CD4-positive, alpha-beta T cell (primary cell): ENCODE data around the gene PDE8A. TPM values are rescaled to one million over a fixed set of nuclear protein-coding genes. Genes with fewer than 3 reads are reported as not detected.

ENCODE experiments used
- ATAC-seq: fragments of 200-7000 bp; cut with Tn5 transposase; one replicate; pipeline ENCODE4 v1.10.0; 2022; ENCODE audit warnings: mild to moderate bottlenecking; ENCODE audit not compliant: poor library complexity
- CTCF ChIA-PET: fragments of 350-600 bp; sonication (Branson Sonifier 250); formaldehyde crosslinking; loops from one replicate; lab custom pipeline; 2021; ENCODE audit warnings: antibody characterized with exemption, inconsistent platforms; lab: Charles Lee
- POLR2A ChIA-PET: fragments of 350-600 bp; sonication (Branson Sonifier 250); formaldehyde crosslinking; loops from one replicate; lab custom pipeline; 2021; ENCODE audit warnings: antibody characterized with exemption, inconsistent platforms; lab: Charles Lee
- DNase-seq, 14 experiments: peaks; one replicate each; pipeline ENCODE4 v3.0.0-alpha.2; 2013 to 2020; ENCODE audit warnings: mixed read lengths in 2 of 14
- H3K27ac ChIP-seq, 2 donors: one replicate each; pipeline versions ENCODE4 v1.5.1 to v1.7.0; 2013; ENCODE audit warnings: low read length in 2 of 2, low read depth in 1 of 2, mild to moderate bottlenecking in 1 of 2
- H3K27me3 ChIP-seq, 2 experiments: 1 replicate in 1 of 2; 2 replicates in 1 of 2; pipeline versions ENCODE4 v1.6.1 to v1.7.0; 2013; ENCODE audit warnings: low read length in 2 of 2, control low read depth in 1 of 2, mild to moderate bottlenecking in 1 of 2, moderate library complexity in 1 of 2; ENCODE audit not compliant: insufficient read depth in 2 of 2, control insufficient read depth in 1 of 2
- H3K36me3 ChIP-seq: one replicate; pipeline ENCODE4 v1.6.1; 2013; ENCODE audit warnings: low read length, control low read depth; ENCODE audit not compliant: insufficient read depth
- H3K4me1 ChIP-seq: one replicate; pipeline ENCODE4 v1.6.1; 2013; ENCODE audit warnings: low read length, control low read depth; ENCODE audit not compliant: insufficient read depth
- H3K4me3 ChIP-seq: one replicate; pipeline ENCODE4 v1.5.1; 2013; ENCODE audit warnings: mild to moderate bottlenecking, low read length, moderate library complexity
- H3K9me3 ChIP-seq, 2 experiments: 1 replicate in 1 of 2; 2 replicates in 1 of 2; pipeline versions ENCODE4 v1.6.1 to v1.7.0; 2013; ENCODE audit warnings: low read length in 2 of 2, mild to moderate bottlenecking in 2 of 2, control low read depth in 1 of 2, moderate library complexity in 1 of 2; ENCODE audit not compliant: control insufficient read depth in 1 of 2, insufficient read depth in 1 of 2
- H3K27ac Mint-ChIP-seq: one replicate; pipeline ENCODE4 v1.8.0; 2020; ENCODE audit warnings: mixed read lengths
- H3K27me3 Mint-ChIP-seq: one replicate; pipeline ENCODE4 v1.8.0; 2021; ENCODE audit warnings: mixed read lengths
- H3K36me3 Mint-ChIP-seq: one replicate; pipeline ENCODE4 v1.8.0; 2021; ENCODE audit warnings: low read depth, mixed read lengths
- H3K4me1 Mint-ChIP-seq: one replicate; pipeline ENCODE4 v1.8.0; 2021; ENCODE audit warnings: low read depth, mixed read lengths
- H3K4me3 Mint-ChIP-seq: one replicate; pipeline ENCODE4 v1.8.0; 2020; ENCODE audit warnings: mild to moderate bottlenecking, mixed read lengths
- H3K9me3 Mint-ChIP-seq: one replicate; pipeline ENCODE4 v1.8.0; 2020; ENCODE audit warnings: mixed read lengths
- CTCF ChIP-seq: fragments of 200-600 bp; IDR thresholded peaks from one replicate; pipeline ENCODE4 v1.8.0; 2022; ENCODE audit warnings: antibody characterized with exemption, mild to moderate bottlenecking
- intact Hi-C, 2 experiments: fragments of 100-400 bp; cut with DNase I in 1 of 2; cut with micrococcal nuclease in 1 of 2; formaldehyde crosslinking; loops; one replicate each; pipeline versions ENCODE4 v1.15.1 to v1.9.0; 2023 to 2025; cut with DNase I, micrococcal nuclease
- total RNA-seq, 174 experiments: library from RNA in 2 of 174; stranded (reverse) in 2 of 174; gene quantifications; one replicate each; pipeline ENCODE4 v1.2.3 and lab custom pipeline; 2021 to 2026

Gene PDE8A
- total RNA-seq, 2 experiments from 2014 or later = 29.8 to 34.3 TPM

- Mint-ChIP-seq H3K27me3 (no peaks in the 10 kb centered on the region), H3K4me1 (peaks cover 78% of the 10 kb centered on the region), H3K27ac (no peak overlapping the region), H3K9me3 (no peaks in the 10 kb centered on the region), H3K36me3 (no peaks in the 10 kb centered on the region), H3K4me3 (no peak overlapping the region)
- no peak for DNase-seq
- Histone ChIP-seq H3K36me3 (no peaks in the 10 kb centered on the region), H3K27ac (no peak overlapping the region), H3K9me3 (no peaks in the 10 kb centered on the region), H3K4me3 (no peak overlapping the region), H3K4me1 (peaks cover 27% of the 10 kb centered on the region), H3K27me3 (no peaks in the 10 kb centered on the region)
- TF ChIP-seq CTCF = no peak
- no peak for ATAC-seq
- CTCF ChIA-PET = no interaction called here
- POLR2A ChIA-PET = interaction anchor here (1.1 kb wide), 1 partner anchor 18 kb away, joined by 3 read pairs; no protein-coding TSS in a partner anchor
- intact Hi-C loops = no loop called here
These were observed 25.0 kb downstream of the PDE8A start for GRCh38 chr15:85006655-85007054.

DNA sequence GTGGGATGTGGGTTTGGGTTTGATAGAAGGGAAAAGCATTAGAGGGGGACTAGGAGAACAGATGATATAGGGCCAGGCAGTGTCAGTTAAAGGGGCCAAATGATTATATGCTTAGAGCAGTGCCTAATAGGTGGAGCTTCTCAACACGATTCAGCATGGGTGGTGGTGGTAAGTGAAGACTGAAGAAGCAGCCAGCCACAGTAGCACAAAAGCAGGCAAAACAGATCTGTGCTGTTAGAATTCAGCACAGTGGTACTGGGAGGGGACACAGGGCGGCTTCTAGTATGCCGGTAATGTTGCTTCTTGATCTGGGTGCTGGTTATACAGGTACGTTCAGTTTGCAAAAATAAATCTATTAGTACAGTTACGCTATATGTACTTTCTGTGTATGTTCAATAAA lies 25.5 kb downstream of the PDE8A start:
- Histone ChIP-seq H3K27me3 (no peaks in the 10 kb centered on the region), H3K4me3 (no peak overlapping the region), H3K4me1 (peaks cover 23% of the 10 kb centered on the region), H3K9me3 (no peaks in the 10 kb centered on the region), H3K27ac (no peak overlapping the region), H3K36me3 (no peaks in the 10 kb centered on the region)
- ChIA-PET POLR2A (interaction anchor here (0.6 to 1.1 kb wide), 2 partner anchors 19 to 26 kb away, joined by 3 read pairs; no protein-coding TSS in a partner anchor), CTCF (interaction anchor here (2.2 kb wide), 1 partner anchor 52 kb away, joined by 9 read pairs; no protein-coding TSS in a partner anchor)
- Mint-ChIP-seq H3K27me3 (no peaks in the 10 kb centered on the region), H3K9me3 (no peaks in the 10 kb centered on the region), H3K4me1 (peaks cover 73% of the 10 kb centered on the region), H3K36me3 (no peaks in the 10 kb centered on the region), H3K27ac (no peak overlapping the region), H3K4me3 (no peak overlapping the region)
- no peak for ATAC-seq
- no peak for DNase-seq
- intact Hi-C loops = no loop called here
- TF ChIP-seq CTCF = no peak

DNA sequence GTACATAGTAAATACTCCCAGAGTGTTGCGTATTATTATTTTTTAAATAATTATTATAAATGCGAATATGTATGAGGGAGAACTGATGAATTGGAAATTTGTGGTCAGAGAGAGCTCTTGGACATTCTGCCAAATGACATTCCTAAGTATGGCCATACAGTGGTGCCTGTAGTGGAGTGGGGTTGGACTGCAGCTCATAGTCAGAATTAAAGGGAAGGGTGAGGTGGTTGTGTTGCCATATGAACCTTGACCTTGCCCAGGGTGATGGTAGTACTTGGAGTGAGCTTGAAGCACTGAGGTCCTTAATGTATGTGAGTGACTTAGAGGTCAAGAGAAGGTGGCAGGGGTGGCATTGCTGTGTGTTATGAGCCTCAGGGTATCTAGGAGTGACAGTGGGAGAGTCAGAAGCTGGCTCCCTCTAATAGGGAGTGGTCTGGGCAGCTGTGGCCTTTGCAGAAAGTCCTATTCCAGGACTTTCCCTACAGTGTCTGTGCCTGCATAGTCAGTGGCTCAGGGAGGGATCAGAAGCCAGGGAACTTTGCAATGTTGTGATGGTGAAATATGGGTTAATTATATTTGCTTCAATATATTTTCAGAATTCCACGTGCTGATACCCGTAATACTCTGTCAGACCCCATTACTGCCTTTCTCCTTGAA lies 26.2 kb downstream of the PDE8A start:
- H3K4me1 ChIP-seq = peaks cover 17% of the 10 kb centered on the region
- no peaks in the 10 kb centered on the region for H3K36me3 Mint-ChIP-seq

More for the DNA sequence above, 26.2 kb downstream of the PDE8A start:
- POLR2A ChIA-PET = interaction anchor here (0.6 kb wide), 1 partner anchor 27 kb away, joined by 3 read pairs; no protein-coding TSS in a partner anchor
- no peak for ATAC-seq
- no peaks in the 10 kb centered on the region for H3K27me3 Mint-ChIP-seq
- H3K4me3 Mint-ChIP-seq = no peak overlapping the region
- no peaks in the 10 kb centered on the region for H3K36me3 ChIP-seq
- no peaks in the 10 kb centered on the region for H3K9me3 Mint-ChIP-seq
- no peak overlapping the region for H3K27ac Mint-ChIP-seq
- intact Hi-C loops = no loop called here
- H3K27ac ChIP-seq = no peak overlapping the region
- H3K4me1 Mint-ChIP-seq = peaks cover 68% of the 10 kb centered on the region
- no peak for DNase-seq
- no peak for TF ChIP-seq CTCF
- H3K4me3 ChIP-seq = no peak overlapping the region
- CTCF ChIA-PET = interaction anchor here (2.2 kb wide), 1 partner anchor 53 kb away, joined by 9 read pairs; no protein-coding TSS in a partner anchor
- H3K9me3 ChIP-seq = no peaks in the 10 kb centered on the region
- H3K27me3 ChIP-seq = no peaks in the 10 kb centered on the region
